Measurements from ENCODE around the gene LRRC58.
"Not testable (repeated sequence)": the region's sequence is repeated elsewhere in the genome, so short reads cannot be mapped to it uniquely, and the experiment has no call there.

The LRRC58 gene

DNA sequence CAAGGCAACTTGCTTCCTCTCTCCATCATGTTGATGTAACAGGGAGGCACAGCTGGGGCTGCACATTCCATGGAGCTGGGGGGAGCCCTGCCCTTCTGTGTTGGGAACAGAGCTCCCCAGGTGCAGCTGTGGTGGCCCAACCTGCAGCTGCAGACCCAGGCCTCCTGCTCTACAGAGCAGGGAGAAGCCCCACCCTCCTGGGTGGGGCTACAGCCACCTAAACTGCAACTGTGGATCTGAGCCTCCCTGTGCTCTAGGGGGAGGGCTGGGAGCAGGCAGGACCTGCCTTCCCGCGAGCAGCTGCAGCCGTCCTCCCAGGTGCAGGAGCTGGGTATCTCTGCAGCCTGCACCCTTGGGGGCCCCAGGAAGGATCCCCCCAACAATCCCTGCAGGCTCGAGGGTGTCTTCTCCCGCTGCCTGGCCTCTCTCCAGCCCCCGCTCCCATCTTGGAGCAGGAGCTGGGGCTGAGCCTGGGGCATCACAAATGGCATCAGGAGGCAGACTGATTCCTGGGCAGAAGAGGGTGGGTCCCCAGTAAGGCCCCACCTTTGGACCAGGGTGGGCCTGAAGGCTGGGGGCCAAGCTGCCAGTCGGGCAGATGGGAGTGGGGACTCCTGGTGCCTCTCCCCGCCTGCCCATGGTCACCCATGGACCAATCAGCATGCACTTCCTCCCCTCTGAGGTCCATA is 7.4 kb downstream of the LRRC58 start:
- no peak for DNase-seq (ENCODE audit: low read depth in 1 of 2, low spot score in 1 of 2)

GRCh38 chr3:120339362-120339761 is 9.8 kb downstream of the LRRC58 start:
- no peak for DNase-seq (ENCODE audit: low read depth in 1 of 2, low spot score in 1 of 2)

GRCh38 chr3:120338517-120338916 is 10.6 kb downstream of the LRRC58 start:
- DNase-seq (ENCODE audit: low read depth in 1 of 2, low spot score in 1 of 2): no peak

- no peak for DNase-seq (ENCODE audit: low read depth in 1 of 2, low spot score in 1 of 2)
These were observed 16.5 kb downstream of the LRRC58 start for GRCh38 chr3:120332646-120333045.

DNA sequence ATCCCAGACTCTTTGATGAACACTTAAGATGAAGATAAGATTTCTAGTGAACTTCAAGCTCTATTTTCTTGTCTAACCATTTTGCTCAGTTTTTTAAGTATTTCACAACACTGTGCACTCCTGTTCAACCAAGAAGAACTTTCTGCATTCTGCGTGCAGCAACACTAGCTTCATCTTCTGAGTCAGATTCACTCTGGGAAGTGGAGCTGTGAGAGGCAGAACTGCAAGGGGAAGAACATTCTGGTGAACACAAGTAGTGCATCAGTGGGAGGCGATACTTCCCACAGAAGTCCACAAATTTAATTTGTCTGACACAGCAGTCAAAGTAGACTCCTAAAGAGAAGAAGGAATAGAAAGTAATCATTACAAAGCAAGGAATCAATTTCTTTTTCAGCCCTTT is 18.1 kb downstream of the LRRC58 start:
- DNase-seq (ENCODE audit: low read depth in 1 of 2, low spot score in 1 of 2): no peak

DNA sequence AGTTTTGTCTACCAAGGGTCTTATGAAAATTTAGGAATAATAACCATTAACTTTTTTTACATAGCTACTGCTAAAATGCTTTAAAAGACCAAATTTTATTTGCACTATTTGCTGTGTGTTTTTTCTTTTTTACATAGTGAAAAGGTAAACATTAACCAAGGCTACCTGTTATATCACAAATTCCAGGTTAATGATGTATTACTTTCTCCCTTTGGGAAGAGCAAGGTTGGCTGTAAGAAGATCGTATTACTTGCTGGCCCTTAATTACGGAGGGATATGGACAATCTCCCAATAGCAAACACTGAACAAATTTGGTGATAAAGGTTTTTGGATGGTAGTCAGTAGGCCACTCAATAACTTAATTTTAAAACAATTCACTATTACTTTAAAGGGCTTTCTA is 22.4 kb downstream of the LRRC58 start:
- DNase-seq (ENCODE audit: low read depth in 1 of 2, low spot score in 1 of 2): no peak

DNA sequence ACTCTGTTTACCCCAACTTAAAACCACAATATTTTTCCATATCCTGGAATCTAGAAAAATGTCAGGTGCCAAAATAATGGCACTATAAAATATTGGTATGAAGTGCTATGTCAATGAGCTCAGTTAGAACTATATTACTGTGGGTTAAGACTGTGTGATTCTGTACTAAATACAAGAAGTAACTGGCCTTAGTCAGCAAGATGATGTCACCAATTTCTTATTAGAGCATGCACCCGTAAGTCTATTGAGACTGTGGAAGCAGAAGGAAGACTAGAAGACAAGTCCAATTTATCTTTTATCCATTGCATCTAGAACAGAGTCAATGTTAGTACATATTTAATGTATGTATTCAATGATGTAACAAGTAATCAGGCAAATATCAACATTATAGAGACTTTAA is 25.0 kb downstream of the LRRC58 start:
- DNase-seq (ENCODE audit: low read depth in 1 of 2, low spot score in 1 of 2): no peak

- DNase-seq (ENCODE audit: low read depth in 1 of 2, low spot score in 1 of 2): not testable (repeated sequence)
These were observed 25.4 kb downstream of the LRRC58 start for GRCh38 chr3:120323761-120324160.

GRCh38 chr3:120311863-120312794 is 37.0 kb downstream of the LRRC58 start:
- DNase-seq (ENCODE audit: low read depth in 1 of 2, low spot score in 1 of 2): no peak

DNA sequence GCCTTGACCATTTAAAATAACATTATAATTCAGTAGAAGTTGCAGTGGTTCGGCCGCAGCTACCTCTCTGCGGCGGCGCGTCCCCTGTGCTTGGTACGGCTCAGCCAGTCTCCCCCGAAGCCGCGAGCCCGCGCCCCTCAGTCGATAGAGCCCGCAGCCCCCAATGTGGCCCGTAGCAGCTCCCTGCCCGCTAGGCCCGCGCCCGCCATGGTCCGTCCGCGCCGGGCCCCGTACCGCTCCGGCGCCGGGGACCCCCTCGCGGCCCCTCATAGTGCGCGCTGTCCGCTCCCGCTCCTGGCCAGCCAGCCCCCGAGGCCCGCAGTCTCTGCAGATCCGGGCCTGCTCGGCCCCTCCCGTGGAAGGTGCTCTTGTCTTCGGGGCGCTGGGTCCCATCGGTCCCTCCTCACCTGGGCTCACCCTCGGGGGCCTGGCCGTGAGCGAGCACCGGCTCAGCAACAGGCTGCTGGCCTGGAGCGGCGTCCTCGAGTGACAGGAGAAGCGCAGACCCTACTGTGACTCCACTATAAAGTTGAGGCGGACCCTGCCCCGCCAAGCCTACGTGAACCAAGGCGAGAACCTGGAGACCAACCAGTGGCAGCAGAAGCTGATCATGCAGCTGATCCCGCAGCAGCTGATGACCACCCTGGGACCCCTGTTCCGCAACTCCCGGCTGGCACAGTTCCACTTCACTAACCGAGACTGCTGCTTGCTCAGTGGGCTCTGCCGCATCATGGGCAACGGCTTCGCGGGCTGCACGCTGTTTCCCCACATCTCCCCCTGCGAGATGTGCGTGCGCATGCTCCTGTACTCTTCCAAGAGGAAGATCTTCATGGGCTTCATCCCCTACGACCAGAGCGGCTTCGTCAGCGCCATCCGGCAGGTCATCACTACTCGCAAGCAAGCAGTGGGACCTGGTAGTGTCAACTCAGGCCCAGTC is 42.4 kb downstream of the LRRC58 start:
- DNase-seq (ENCODE audit: low read depth in 1 of 2, low spot score in 1 of 2): no peak

DNA sequence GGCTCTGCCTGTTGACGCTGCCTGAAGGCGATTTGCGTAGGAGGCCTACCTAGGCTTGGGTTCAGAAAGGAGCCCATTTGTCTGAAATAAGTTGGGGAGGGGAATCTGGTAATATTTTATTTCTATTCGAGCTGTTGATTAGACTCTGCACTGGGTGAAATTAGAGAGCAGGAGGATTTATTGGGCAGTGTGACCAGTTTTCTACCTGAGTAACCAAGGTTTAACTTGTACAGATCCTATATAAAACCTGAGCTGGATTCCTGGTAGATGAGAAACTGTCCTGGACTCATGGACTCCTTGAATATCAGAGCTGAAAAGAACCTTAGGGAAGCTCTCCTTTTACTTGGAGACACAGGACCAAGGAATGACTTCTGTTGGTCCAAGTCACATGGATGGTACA is 44.5 kb downstream of the LRRC58 start:
- DNase-seq (ENCODE audit: low read depth in 1 of 2, low spot score in 1 of 2): no peak

GRCh38 chr3:120302361-120302760 is 46.8 kb downstream of the LRRC58 start:
- no peak for DNase-seq (ENCODE audit: low read depth in 1 of 2, low spot score in 1 of 2)

GRCh38 chr3:120300971-120301370 is 48.2 kb downstream of the LRRC58 start:
- no peak for DNase-seq (ENCODE audit: low read depth in 1 of 2, low spot score in 1 of 2)

GRCh38 chr3:120299403-120299802 is 49.8 kb downstream of the LRRC58 start:
- no peak for DNase-seq (ENCODE audit: low read depth in 1 of 2, low spot score in 1 of 2)

GRCh38 chr3:120298996-120299395 is 50.2 kb downstream of the LRRC58 start:
- DNase-seq (ENCODE audit: low read depth in 1 of 2, low spot score in 1 of 2): no peak

- not testable (repeated sequence) for DNase-seq (ENCODE audit: low read depth in 1 of 2, low spot score in 1 of 2)
These were observed 57.6 kb downstream of the LRRC58 start for GRCh38 chr3:120291552-120291951.

- no peak for DNase-seq (ENCODE audit: low read depth in 1 of 2, low spot score in 1 of 2)
These were observed 59.5 kb downstream of the LRRC58 start for GRCh38 chr3:120289636-120290035.

DNA sequence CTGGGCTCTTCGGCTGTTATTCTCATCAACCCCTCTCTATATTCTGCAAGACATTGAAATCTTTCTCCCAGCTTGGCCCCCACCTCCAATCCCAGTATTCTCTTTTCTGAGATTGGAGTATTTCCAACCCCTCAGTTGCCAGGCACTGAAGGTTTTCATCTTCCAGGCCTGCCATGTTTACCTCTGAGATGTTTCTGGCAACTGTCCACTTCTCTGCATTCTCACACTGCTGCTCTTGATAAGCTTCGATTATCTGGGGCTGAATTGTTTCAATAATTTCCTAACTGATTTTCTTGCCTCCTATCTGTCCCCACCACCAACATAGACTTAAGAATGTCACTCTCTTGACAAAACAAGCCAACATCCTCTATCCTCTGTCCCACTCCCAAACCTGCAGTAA is 62.7 kb downstream of the LRRC58 start:
- DNase-seq (ENCODE audit: low read depth in 1 of 2, low spot score in 1 of 2): no peak

DNA sequence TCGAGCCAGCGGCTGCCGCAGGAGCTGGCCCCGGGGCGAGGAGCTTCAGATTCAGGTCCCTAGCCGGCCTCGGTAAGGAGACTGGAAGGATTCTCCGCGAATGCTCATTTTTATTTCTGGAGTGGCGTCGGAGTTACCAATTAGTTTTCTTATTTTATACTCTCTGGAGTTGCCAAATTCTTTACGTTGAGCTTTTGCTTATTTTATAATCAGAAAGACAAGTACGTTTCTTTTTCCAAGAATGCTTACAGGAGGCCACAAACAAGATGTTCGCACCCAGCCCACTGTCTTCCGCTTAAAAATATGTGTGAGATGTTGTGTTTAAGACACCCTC is 63.7 kb downstream of the LRRC58 start:
- DNase-seq (ENCODE audit: low read depth in 1 of 2, low spot score in 1 of 2): no peak

DNA sequence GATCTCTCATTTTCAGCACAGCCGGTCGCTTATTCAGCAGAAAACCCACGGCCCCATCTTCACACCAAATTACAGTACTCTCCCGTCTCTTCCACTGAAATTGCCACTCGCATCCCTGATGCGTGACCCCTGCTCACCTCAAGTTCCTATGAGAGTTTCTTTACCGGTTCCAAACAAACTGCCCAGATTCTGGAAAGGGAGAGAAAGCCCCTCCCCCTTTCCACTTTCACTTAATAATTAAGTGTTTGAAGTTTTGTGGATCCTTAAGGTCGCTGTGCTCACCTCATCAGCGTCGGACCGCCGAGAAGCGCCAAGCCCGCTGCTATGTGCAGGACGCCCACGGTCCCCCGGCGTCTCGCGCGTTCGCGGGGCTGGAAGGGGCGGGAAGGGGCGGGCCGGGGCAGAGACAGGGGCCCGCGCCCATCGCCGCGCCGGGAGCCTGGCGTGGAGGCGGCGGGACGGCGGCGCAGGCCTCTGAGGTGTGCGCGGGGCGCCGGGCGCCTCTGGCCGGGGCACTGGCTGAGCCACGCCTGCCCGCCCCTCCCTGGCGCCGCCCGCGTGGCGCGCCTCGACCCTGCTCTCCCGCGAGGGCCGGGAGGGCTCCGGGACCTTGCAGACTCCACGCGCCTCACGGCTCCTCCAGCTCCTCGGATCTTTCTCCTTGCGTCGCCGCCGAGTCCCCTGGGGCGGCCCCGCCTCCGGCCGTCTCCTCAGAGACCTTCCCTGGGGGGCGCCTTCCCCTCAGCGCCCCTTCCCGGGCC is 64.2 kb downstream of the LRRC58 start, which contains the start of gene GPR156:
GPR156 (minus strand) TSS at position 476 of the 761 bp plus-strand sequence. CDS start 41,124 bp downstream, outside the sequence.
- no peak for DNase-seq (ENCODE audit: low read depth in 1 of 2, low spot score in 1 of 2)

DNA sequence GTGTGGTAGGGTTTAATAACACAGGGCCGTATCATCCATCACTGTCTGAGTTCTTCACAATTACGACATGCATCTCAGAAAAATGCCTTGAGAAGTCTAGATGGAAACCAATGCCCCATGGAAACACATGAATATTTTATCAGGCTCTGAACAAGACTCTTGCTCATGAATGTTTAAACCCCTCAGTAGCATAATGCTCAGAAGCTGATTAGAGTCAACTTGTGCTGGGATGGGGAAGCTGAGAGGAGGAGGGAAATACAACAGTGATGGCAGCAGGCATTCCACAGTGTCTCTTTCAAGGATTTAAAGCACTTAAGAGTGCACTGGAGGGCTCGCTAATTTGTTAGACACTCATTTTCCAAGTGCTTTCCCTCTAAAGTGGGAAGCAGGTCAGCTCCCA is 67.9 kb downstream of the LRRC58 start:
- DNase-seq (ENCODE audit: low read depth in 1 of 2, low spot score in 1 of 2): no peak
